Body of pancreas (tissue), 4 donors: ENCODE data around the gene ITGA2.

Source experiments
- CTCF ChIP-seq, 7 experiments: fragments of 450-650 bp in 4 of 7; fragments of 200-600 bp in 3 of 7; sonication (generic) in 3 of 7; IDR thresholded peaks; one replicate each; pipeline ENCODE4 v1.5.1; 2016 to 2019; ENCODE audit warnings: antibody characterized with exemption in 7 of 7
- POLR2A ChIP-seq, 3 donors: fragments of 450-650 bp; IDR thresholded peaks; one replicate each; pipeline ENCODE4 v1.6.1; 2016; ENCODE audit warnings: antibody characterized with exemption in 3 of 3, mild to moderate bottlenecking in 2 of 3

- no peak for TF ChIP-seq CTCF (IDR thresholded peaks at IDR 0.05)
- TF ChIP-seq POLR2A (IDR thresholded peaks at IDR 0.05), result no peak
Observed at GRCh38 chr5:52945040-52945439, 44.1 kb upstream of the ITGA2 start.
